Hepatocyte (in vitro differentiated cells): Measurements from ENCODE around the gene KAT14. TPM values are rescaled to one million over a fixed set of nuclear protein-coding genes. Genes with fewer than 3 reads are reported as not detected.

Experiments used
- DNase-seq: peaks from one replicate; pipeline ENCODE4 v3.0.0-alpha.2; 2016; ENCODE audit warnings: low spot score
- H2AFZ ChIP-seq: fragments of 200-600 bp; sonication (generic); 2 replicates; pipeline ENCODE4 v1.6.0; 2016; ENCODE audit warnings: antibody characterized with exemption, mild to moderate bottlenecking
- H3K27ac ChIP-seq: fragments of 200-600 bp; sonication (generic); 2 replicates; pipeline ENCODE4 v1.5.1; 2016; ENCODE audit warnings: mild to moderate bottlenecking
- H3K27me3 ChIP-seq: fragments of 200-600 bp; sonication (generic); 2 replicates; pipeline ENCODE4 v1.6.1; 2016
- H3K36me3 ChIP-seq: fragments of 200-600 bp; sonication (generic); replicated peaks from 2 replicates; pipeline ENCODE4 v1.5.1; 2016; ENCODE audit warnings: low read depth; ENCODE audit not compliant: insufficient read depth
- H3K4me1 ChIP-seq: fragments of 200-600 bp; sonication (generic); 2 replicates; pipeline ENCODE4 v1.5.1; 2016; ENCODE audit warnings: mild to moderate bottlenecking, moderate library complexity; ENCODE audit not compliant: insufficient read depth
- H3K4me2 ChIP-seq: fragments of 200-600 bp; sonication (generic); 2 replicates; pipeline ENCODE4 v1.6.0; 2016
- H3K4me3 ChIP-seq: fragments of 200-600 bp; sonication (generic); 2 replicates; pipeline ENCODE4 v1.5.1; 2016; ENCODE audit warnings: mild to moderate bottlenecking
- H3K79me2 ChIP-seq: fragments of 200-600 bp; sonication (generic); 2 replicates; pipeline ENCODE4 v1.6.0; 2017; ENCODE audit warnings: mild to moderate bottlenecking
- H3K9me2 ChIP-seq: fragments of 200-600 bp; sonication (generic); replicated peaks from 2 replicates; pipeline ENCODE4 v1.6.0; 2017; ENCODE audit warnings: mild to moderate bottlenecking; ENCODE audit not compliant: insufficient read depth
- H3K9me3 ChIP-seq: fragments of 200-600 bp; sonication (generic); 2 replicates; pipeline ENCODE4 v1.5.1; 2016; ENCODE audit warnings: low read depth, mild to moderate bottlenecking
- H4K20me1 ChIP-seq: fragments of 200-600 bp; sonication (generic); 2 replicates; pipeline ENCODE4 v1.6.0; 2016; ENCODE audit warnings: mild to moderate bottlenecking; ENCODE audit not compliant: insufficient read depth, poor library complexity, severe bottlenecking
- CTCF ChIP-seq: fragments of 200-600 bp; sonication (generic); IDR thresholded peaks from 2 replicates; pipeline ENCODE4 v1.5.1; 2016; ENCODE audit warnings: antibody characterized with exemption, mild to moderate bottlenecking; ENCODE audit not compliant: poor library complexity
- EZH2 ChIP-seq: fragments of 200-600 bp; sonication (generic); IDR thresholded peaks from 2 replicates; pipeline ENCODE4 v1.6.1; 2016; ENCODE audit warnings: antibody characterized with exemption, mild to moderate bottlenecking, borderline replicate concordance
- EZH2phosphoT487 ChIP-seq: fragments of 200-600 bp; sonication (generic); IDR thresholded peaks from one replicate; pipeline ENCODE4 v1.6.1; 2018; ENCODE audit warnings: antibody characterized with exemption, mild to moderate bottlenecking, low read depth, moderate library complexity; ENCODE audit not compliant: unreplicated experiment, severe bottlenecking
- WGBS: methylation state at CpG from one replicate; pipeline ENCODE4 v1.1.6; 2016; ENCODE audit warnings: low lambda C conversion rate; ENCODE audit errors: missing lambda C conversion rate; 5-methylcytosine and 5-hydroxymethylcytosine counted together
- polyA plus RNA-seq: library from polyadenylated mRNA; unstranded; fragments of >200 nt; fragmentation: Nextera tagmentation; extraction: Ambion mirVana; gene quantifications from 2 replicates; pipeline ENCODE4 v1.2.1, GENCODE V29; 2016
- total RNA-seq: library from RNA; depleted of rRNA; stranded (reverse); fragments of >200 nt; gene quantifications from 2 replicates; pipeline ENCODE4 v1.2.3, GENCODE V29; 2014

KAT14 gene
- total and polyA plus RNA-seq, 2 experiments from 2014 or later, result 12.3 to 20.6 TPM

- no peak for TF ChIP-seq EZH2
- TF ChIP-seq EZH2phosphoT487, result no peak
- no peak for TF ChIP-seq CTCF
- no peaks in the 10 kb centered on the region for H3K9me3 ChIP-seq
- H2AFZ ChIP-seq, result no peak overlapping the region
- DNase-seq, result no peak
- WGBS, result 92% methylated on average over 5 of the region's 5 CpGs
- H3K27ac ChIP-seq, result no peak overlapping the region
- no peaks in the 10 kb centered on the region for H3K4me1 ChIP-seq
- no peaks in the 10 kb centered on the region for H3K27me3 ChIP-seq
- no peaks in the 10 kb centered on the region for H3K36me3 ChIP-seq
- H4K20me1 ChIP-seq, result no peaks in the 10 kb centered on the region
- H3K79me2 ChIP-seq, result no peaks in the 10 kb centered on the region
- no peak overlapping the region for H3K4me3 ChIP-seq
- H3K4me2 ChIP-seq, result no peak overlapping the region
- H3K9me2 ChIP-seq, result no peaks in the 10 kb centered on the region
Measured at GRCh38 chr20:18215566-18215965, 77.9 kb downstream of the KAT14 start.

DNA sequence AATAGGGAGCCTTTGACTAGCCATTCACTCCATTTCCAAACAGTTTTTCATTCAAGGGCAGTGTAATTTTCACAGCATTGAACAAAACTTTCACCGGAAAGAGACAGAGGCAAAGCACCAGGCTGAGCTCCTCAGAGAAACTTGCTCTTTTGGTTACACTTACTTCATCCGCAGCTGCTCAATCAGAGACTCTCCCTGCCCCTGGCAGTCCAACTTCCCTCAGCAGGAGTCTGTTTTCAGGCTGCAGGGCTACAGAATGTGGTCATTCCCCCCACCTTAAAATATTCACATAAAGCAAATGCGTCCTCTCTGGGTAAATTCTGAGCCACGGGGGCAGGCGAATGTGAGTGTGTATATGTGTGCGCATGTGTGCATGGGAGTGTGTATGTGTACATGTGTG lies 80.6 kb downstream of the KAT14 start:
- TF ChIP-seq EZH2phosphoT487 (no peak), EZH2 (no peak), CTCF (no peak)
- Histone ChIP-seq H3K27me3 (no peaks in the 10 kb centered on the region), H3K9me3 (no peaks in the 10 kb centered on the region), H2AFZ (no peak overlapping the region), H3K4me3 (no peak overlapping the region), H3K4me1 (no peaks in the 10 kb centered on the region), H3K36me3 (no peaks in the 10 kb centered on the region), H3K27ac (no peak overlapping the region), H4K20me1 (no peaks in the 10 kb centered on the region), H3K9me2 (no peaks in the 10 kb centered on the region), H3K4me2 (no peak overlapping the region), H3K79me2 (no peaks in the 10 kb centered on the region)
- WGBS, result 86% methylated on average over 6 of the region's 6 CpGs
- DNase-seq, result no peak

DNA sequence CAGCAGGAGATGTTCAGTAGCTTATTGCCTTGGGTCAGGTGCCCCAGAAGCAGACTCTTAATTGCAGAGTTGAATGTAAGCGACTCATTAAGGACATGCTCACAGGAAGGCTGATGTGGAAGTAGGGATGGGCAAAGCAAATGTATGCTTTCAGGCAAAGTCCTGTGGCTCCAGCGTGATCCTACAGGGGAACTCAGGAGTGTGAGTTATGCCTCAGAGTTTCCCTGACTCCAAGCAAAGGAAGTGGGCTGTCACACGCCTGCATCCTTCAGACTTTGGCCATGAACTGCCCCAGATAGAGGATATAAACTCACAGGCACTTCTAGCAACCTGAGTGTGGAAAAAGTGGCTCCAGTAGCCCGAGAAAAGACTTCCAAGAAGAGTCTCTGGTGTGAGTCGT lies 85.7 kb downstream of the KAT14 start:
- peak; percentile 52 for DNase-seq
- Histone ChIP-seq H3K36me3 (no peaks in the 10 kb centered on the region), H3K9me3 (no peaks in the 10 kb centered on the region), H3K9me2 (no peaks in the 10 kb centered on the region), H3K4me2 (no peak overlapping the region), H3K27ac (peak overlapping the region; percentile 3), H3K27me3 (no peaks in the 10 kb centered on the region), H3K4me3 (no peak overlapping the region), H2AFZ (no peak overlapping the region), H3K4me1 (peaks cover 12% of the 10 kb centered on the region), H4K20me1 (no peaks in the 10 kb centered on the region), H3K79me2 (no peaks in the 10 kb centered on the region)
- TF ChIP-seq EZH2 (no peak), CTCF (no peak), EZH2phosphoT487 (no peak)
- WGBS, result 83% methylated on average over 5 of the region's 5 CpGs
